Measurements from ENCODE around the gene ZPBP2. TPM values are rescaled to one million over a fixed set of nuclear protein-coding genes. Genes with fewer than 3 reads are reported as not detected.

The ZPBP2 gene
- total RNA-seq, 1 donor from 2014 or later: not detected

DNA sequence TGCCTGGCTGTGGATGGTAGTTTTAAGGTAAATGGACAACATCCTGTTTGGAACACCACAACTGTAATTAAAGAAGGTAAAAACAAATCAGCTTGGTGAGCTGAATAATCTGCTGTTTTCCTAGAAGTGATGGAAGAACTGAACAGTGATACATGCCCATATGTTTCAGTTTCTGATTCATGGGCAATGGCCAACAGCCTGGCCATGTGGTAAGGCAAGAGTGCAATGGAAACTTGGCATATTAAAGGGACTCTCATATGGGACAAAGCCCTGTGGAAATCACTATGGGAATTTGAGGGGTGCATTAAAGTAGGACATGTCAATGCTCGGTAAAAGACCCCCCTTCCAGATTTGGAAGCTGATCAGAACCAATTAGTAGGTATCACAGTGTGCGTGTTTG is 41.7 kb upstream of the ZPBP2 start:
- no peak overlapping the region for H3K4me3 ChIP-seq (ENCODE audit: low read depth, low read length)
- TF ChIP-seq, protein P1, sequence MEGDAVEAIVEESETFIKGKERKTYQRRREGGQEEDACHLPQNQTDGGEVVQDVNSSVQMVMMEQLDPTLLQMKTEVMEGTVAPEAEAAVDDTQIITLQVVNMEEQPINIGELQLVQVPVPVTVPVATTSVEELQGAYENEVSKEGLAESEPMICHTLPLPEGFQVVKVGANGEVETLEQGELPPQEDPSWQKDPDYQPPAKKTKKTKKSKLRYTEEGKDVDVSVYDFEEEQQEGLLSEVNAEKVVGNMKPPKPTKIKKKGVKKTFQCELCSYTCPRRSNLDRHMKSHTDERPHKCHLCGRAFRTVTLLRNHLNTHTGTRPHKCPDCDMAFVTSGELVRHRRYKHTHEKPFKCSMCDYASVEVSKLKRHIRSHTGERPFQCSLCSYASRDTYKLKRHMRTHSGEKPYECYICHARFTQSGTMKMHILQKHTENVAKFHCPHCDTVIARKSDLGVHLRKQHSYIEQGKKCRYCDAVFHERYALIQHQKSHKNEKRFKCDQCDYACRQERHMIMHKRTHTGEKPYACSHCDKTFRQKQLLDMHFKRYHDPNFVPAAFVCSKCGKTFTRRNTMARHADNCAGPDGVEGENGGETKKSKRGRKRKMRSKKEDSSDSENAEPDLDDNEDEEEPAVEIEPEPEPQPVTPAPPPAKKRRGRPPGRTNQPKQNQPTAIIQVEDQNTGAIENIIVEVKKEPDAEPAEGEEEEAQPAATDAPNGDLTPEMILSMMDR (conservative IDR thresholded peaks at IDR 0.05; ENCODE audit: low read depth, low read length): no peak
- no peak for DNase-seq (ENCODE audit: low read depth)

DNA sequence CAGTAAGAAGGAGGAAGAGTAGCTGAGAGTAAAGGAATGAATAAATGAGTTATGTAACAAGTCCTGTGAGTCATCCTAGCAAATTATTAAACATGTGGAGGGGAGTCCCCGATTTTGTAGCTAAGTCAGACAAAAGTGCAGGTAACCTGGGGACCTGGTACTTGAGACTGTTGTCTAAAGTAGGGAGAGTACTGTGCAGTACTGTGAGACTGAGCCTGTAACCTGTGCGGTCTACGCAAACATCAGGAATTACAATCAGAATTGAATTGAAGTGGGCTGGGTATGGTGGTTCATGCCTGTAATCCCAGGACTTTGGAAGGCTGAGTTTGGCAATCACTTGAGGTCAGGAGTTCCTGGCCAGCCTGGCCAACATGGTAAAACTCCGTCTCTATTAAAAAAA is 39.6 kb upstream of the ZPBP2 start:
- no peak overlapping the region for H3K4me3 ChIP-seq (ENCODE audit: low read depth, low read length)
- TF ChIP-seq, protein P1 (conservative IDR thresholded peaks at IDR 0.05; ENCODE audit: low read depth, low read length): no peak
- DNase-seq (ENCODE audit: low read depth): peak; percentile 33

DNA sequence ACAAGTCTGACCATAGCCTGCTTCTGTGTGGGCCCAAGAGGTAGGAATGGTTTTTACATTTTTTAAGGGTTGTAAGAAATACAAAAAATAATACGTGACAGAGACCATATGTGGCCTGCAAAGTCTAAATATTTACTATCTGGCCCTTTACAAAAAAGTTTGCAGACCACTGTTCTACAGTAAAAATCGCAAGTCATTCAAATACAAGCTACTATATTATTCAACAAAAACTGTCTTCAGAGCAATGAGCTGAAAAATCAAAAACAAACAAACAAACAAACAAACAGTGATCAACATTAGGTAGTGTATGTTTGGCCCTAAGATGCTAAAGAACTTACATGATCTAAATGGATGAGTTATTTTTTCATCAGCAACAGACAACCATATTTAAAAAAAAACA is 36.4 kb upstream of the ZPBP2 start:
- no peak overlapping the region for H3K4me3 ChIP-seq (ENCODE audit: low read depth, low read length)
- TF ChIP-seq, protein P1 (conservative IDR thresholded peaks at IDR 0.05; ENCODE audit: low read depth, low read length): no peak
- no peak for DNase-seq (ENCODE audit: low read depth)

DNA sequence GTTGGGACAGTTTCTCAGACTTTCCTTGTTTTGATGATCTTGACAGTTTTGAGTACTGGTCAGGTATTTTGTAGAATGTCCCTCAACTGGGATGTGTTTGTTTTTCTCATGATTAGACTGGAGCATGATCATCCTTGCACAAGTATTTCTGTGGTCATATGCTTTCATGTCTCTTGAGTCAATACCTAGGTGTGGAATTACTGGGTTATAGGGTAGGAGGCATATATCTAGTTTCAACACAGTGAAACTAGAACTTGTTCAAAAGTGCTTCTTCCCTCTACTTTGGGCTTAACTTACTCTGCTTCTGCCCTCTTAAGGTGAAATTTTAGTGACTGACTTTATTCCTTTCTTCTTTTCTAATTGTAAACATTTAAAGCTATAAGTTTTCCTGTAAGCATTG is 34.0 kb upstream of the ZPBP2 start:
- TF ChIP-seq, protein P1 (conservative IDR thresholded peaks at IDR 0.05; ENCODE audit: low read depth, low read length): no peak
- H3K4me3 ChIP-seq (ENCODE audit: low read depth, low read length): no peak overlapping the region
- no peak for DNase-seq (ENCODE audit: low read depth)

DNA sequence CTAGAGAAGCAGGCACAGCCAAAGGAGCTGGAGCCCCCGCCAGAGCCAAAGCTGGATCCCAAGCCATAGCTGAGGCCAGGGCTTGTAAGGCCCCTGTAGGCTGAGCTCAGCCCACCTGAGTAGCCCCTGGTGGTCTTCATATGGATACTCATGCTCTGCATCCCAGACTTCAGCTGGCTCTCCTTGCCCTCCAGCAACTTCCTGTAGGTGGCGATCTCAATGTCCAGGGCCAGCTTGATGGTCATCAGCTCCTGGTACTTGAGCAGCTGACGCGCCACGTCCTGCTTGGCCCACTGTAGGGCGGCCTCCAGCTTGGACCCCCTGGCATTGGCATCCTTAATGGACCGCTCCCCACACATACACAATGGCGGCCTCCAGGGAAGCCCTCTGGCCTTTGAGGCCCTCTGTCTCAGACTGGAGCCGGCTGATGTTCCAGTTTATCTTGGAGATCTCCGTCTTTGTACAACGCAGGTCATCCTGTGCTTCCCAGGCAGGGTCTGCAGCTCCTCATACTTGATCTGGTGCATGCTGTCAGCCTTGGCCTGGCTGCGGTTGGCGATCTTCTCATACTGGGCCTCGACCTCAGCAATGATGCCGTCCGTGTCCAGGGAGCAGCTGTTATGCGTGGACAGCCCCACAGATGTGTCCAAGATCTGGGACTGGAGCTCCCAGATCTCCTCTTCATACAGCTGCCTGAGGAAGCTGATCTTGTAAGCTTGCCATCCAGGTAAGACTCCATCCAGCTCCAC is 32.8 kb upstream of the ZPBP2 start:
- no peak overlapping the region for H3K4me3 ChIP-seq (ENCODE audit: low read depth, low read length)
- DNase-seq (ENCODE audit: low read depth): no peak
- TF ChIP-seq, protein P1 (conservative IDR thresholded peaks at IDR 0.05; ENCODE audit: low read depth, low read length): no peak

DNA sequence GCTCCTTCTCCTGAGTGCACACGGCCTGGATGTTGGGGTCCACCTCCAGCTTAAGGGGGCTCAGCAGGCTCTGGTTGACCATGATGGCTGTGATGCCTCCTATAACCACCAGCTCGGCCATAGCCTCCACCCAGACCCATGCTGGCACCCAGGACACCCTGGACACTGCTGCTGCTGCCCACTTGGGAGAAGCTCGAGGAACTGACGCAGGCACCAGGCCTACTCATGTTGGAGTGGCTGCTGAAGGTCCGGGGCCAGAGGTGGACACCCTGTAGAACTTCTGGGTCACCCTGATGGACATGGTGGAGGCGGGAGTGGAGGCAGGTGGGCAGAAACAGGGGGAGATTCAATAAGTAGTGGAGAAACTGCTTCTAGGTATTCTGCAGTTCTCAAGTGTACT is 31.9 kb upstream of the ZPBP2 start:
- DNase-seq (ENCODE audit: low read depth): no peak
- H3K4me3 ChIP-seq (ENCODE audit: low read depth, low read length): no peak overlapping the region
- TF ChIP-seq, protein P1 (conservative IDR thresholded peaks at IDR 0.05; ENCODE audit: low read depth, low read length): no peak

DNA sequence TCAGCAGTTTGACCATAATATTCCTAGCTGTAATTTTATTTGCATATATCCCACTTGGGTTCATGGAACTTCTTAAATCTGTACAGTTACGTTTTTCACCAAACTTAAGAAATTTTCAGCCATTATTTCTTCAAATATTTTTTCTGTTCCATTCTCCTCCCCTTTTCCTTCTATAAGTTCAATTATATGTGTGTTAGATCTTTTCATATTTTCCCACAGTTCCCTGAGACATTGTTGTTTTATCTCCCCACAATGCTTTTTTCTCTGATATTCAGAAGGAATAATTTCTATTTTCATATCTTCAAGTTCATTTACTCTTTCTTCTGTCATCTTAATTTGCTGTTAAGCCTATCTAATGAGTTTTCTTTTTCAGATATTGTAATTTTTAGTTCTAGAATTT is 29.9 kb upstream of the ZPBP2 start:
- H3K4me3 ChIP-seq (ENCODE audit: low read depth, low read length): no peak overlapping the region
- no peak for DNase-seq (ENCODE audit: low read depth)
- TF ChIP-seq, protein P1 (conservative IDR thresholded peaks at IDR 0.05; ENCODE audit: low read depth, low read length): no peak
